NK-92 (cell line): ENCODE measurements around the gene KDELR3.

ENCODE experiments used
- DNase-seq: peaks from one replicate; lab custom pipeline; 2025; ENCODE audit not compliant: unreplicated experiment; lab: John Stamatoyannopoulos, UW

Gene KDELR3

DNA sequence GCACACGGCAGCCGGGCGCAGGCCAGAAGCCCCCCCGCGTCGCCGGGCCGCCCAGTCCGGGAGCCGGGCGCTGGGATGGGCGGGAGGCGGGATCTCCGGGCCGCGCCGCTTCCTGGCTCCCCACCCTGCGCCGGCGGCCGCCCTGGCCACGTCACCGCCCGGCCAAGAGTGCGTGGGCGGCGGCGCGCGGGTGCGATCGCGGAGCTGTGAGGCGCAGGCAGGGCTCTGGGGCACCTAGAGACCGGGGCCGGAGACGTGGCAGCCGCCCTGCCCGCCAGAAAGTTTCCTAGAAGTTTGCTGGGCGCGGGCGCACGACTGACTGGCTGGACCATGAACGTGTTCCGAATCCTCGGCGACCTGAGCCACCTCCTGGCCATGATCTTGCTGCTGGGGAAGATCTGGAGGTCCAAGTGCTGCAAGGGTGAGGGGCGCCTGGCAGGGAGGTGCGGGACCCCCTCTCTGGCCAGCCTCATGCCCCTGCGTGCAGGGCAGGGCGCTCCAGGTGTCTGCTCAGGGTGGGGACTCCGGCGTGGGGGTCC, at the start of gene KDELR3:
TSS of gene KDELR3 (plus strand) at position 193 of the 539 bp plus-strand sequence. CDS start at position 331, 138 bp downstream.
- no peak for DNase-seq

DNA sequence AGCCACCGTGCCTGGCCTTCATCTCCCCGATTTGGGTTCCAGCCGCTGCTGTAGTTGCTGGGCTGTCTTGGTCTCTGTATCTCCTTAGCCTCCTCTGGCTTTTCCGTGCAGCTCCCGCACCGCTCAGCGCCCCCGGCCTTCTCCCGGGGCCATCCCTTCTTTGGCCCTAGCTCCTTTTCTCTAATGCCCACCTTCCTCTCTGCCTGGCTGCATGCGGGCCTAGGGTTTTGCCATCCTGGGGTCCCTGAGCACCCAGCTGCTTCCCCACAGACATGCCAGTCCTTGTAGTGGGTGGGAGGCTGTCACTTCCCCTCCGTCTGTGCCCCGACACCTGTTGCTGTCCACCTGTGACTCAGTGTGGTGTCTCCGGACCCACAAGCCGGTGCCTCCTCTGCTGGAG, 49.3 kb upstream of the KDELR3 start:
- DNase-seq, result no peak

DNA sequence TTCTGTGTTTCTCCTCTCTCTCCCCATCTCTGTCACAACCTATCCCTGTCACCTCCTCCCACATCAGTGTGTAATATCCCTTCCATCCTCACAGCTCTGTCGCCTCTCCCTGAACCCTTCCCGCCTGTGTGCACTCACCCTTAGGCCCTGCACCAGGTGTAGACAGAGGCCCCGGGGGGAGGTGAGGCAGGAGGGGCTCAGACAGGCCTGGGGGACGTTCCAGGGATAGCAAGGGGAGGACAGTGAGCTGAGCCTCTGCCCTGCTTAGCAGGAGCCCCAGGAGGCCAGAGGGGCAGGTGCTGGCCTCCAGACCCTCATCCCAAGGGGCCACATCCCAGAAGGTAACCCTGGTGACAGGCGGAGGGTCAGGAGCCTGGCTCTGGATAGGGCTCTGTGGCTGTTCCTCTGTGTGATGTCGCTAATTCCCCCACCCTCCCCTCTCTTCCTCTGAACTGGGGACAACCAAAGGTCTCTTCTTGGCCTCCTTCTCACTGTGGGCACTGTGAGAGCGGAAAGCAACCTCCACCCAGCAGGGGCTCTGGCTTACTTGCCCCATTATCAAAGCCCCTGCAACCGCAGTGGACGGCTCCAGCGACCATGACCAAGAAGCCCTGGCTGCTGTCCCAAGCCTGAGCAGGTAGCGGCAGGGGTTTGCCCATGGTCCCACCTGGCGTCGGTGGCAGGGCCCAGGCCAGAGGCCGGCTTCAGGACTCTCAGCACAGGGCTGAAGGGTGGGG, 48.6 kb upstream of the KDELR3 start:
- no peak for DNase-seq

GRCh38 chr22:38419858-38420160, 48.1 kb upstream of the KDELR3 start:
- DNase-seq, result no peak

DNA sequence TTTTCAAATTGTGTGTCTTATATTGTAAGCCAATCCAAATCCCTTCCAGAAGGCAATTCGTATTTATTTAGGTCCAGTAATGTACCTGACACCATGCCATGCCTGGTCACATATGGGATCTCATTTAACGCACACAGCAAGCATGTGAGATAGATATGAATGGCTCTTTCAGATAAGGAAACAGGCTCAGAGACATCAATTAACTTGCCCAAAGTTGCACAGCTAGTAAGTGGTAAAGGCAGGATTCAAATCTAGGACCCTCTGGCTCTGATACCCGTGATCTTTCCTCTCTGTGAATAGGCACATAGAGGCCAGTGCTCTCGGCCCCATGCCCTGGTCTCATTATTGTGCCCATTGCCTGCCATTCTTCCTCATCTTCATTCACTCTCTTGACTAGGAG, 47.2 kb upstream of the KDELR3 start:
- no peak for DNase-seq

DNA sequence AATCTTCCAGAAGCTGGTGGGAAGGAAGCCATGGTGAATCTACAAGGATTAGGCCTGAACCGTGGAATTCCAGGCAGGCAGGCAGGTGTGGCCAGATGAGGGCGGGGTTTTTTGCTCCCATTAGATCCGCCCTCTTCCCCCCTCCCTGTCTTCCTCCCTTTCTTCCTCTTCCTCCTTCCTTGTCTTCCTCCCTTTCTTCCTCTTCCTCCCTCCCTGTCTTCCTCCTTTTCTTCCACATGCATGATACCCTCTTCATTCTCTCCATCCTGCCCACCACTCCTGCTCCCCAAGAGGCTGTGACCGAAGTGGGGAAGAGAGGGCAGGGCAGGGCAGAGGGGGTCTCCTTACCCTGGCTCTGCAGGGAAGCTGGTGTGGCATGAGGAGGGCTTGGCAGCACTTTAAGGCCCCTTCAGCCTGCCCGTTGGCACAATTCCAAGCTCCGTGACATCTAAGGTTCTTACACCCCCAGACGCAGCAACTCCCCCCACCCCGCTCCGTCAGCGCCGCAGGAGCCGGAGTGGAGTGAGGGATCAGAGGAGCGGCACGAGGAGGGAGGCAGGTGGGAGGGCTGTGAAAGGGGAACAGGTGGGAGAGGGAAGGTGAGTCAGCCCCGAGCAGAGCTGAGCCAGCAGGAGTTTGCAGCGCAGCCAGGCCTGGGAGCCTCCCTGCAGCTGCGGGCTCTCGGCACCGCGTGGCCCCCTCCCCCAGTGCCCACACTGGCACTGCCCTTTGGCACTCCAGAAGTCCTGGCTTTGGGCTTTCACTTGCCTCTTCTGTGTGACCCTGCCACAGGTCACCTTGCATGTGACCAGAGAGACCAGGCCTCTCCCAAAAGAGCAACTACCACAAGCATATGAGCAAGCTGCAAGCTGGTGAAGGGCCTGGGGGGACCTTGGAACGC, 45.0 kb upstream of the KDELR3 start:
- no peak for DNase-seq

DNA sequence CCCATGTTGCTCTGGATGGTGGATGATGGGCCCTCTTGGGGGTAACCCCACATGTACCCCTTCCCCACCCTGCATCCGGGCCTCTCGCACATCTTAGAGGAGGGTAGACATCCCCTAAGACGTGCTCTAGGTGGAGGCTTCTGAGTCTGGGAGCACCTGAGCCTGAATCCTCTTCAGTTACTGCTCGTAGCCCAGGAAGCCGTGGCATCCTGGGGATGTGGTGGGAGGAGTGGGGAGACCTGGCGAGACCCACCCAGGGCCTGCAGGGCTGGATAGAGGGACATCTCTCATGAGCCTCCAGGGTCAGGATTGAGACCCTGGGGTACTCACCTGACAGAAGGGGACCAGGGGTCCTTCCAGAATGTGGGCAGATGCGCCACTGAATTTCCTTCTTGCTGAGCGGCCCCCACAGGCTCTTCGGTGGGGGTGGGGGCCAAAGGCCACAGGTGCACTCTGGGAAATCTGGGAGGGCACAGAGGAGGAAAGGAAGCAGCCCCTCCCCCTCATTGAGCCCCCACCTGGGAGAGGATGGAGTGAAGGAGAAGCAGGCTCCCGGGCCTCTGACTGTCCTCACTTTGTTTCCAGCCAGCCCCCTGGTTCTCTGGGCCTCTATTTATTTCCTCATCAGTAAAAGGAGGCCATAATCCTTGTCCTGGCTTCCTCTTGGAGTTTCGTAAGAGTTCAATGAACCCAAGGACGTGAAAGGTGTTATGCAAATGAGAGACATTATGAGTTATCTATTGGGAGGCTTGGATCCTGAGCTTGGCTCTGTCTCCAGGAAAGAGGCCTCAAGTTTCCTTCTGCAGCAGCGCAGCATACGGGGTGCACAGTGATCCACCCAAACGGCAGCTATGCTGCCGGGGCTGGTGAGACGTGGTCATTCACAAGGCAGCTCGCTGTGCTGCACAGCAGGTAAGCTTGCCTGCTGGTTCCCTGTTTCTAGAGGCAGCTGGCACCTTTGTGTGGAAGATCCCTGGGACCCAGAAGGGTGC, 44.1 kb upstream of the KDELR3 start:
- no peak for DNase-seq

GRCh38 chr22:38424525-38425080, 43.3 kb upstream of the KDELR3 start:
- DNase-seq, result no peak

GRCh38 chr22:38426628-38427027, 41.3 kb upstream of the KDELR3 start:
- no peak for DNase-seq

DNA sequence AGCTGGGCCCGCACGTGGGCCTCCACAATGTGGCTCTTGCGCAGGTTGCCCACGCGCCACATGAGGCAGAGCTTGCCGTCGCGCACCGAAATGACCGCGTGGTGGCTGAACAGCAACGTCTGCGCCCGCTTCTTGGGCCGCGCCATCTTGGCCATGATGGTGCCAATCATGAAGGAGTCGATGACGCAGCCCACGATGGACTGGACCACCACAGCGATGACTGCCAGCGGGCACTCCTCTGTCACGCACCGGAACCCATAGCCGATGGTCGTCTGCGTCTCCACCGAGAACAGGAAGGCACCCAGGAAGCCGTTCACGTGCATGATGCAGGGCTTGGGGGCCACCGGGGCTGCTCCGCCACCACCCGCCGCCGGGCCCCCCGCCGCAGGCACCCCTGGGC, 40.4 kb upstream of the KDELR3 start:
- no peak for DNase-seq

DNA sequence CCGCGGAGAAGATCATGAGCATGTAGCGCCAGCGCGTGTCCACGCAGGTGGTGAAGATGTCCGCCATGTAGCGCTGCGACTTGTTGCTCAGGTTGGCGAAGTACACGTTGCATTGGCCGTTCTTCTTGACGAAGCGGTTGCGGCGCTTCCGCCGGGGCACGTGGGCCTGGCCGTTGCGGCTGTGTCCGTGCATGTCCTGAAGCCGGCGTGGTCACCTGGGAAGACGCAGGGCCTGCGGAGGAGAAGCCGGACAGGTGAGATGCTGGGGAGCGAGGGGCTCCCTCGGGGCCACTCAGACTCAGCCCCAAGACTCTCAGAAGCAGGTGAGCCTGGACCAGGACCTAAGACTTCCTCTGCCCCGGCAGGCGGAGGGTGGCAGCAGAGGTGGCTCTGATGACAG, 40.0 kb upstream of the KDELR3 start:
- DNase-seq, result no peak

DNA sequence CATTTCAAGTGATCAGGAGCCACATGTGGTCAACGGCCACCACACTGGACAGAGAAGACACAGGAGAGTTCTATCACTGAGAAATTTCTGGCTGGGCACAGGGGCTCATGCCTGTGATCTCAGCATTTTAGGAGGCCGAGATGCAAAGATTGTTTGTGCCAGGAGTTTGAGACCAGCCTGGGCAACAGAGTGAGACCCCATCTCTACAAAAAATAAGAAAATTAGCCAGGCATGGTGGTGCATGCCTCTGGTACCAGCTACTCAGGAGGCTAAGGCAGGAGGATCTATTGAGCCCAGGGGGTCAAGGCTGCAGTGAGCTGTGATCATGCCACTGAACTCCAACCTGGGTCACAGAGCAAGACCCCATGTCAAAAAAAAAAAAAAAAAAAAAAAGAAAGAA, 39.2 kb upstream of the KDELR3 start:
- DNase-seq, result no peak

GRCh38 chr22:38429499-38430068, 38.3 kb upstream of the KDELR3 start:
- no peak for DNase-seq

DNA sequence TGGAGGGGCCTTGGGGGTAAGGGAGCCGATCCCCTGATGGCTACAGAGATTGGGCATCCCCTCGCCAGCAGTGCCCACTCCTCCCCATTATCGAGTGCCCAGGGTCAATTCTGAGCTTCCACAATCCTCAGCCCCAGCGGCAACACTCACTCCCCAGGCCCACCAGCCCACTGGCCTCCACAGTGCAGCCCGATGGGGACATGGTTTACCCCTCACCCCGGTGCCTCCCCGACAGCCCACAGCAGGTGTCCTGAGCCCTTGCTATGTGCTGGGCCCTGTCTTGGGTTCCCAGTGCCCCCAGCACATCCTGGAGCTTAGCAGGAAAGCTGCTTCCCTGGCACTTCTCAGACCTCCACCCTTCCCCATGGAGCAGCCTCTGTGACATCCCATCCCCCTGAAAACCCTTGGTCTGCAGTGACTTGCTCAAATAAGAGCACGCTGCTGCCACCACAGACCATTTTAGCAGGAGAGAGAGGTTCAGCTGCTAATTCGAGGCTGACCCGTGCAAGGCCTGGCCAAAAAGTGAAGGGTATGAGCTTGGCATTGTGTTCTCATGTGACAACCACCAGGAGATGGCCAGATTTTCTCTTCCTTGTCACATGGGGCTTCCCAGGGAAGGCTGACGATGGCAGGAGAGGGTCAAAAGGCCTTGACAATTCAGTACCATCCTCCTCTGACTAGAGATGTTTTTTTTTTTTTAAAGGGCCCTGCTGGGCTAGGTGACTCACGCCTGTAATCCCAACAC, 36.5 kb upstream of the KDELR3 start:
- no peak for DNase-seq

- DNase-seq, result no peak
These were observed 35.6 kb upstream of the KDELR3 start for GRCh38 chr22:38432264-38432663.

DNA sequence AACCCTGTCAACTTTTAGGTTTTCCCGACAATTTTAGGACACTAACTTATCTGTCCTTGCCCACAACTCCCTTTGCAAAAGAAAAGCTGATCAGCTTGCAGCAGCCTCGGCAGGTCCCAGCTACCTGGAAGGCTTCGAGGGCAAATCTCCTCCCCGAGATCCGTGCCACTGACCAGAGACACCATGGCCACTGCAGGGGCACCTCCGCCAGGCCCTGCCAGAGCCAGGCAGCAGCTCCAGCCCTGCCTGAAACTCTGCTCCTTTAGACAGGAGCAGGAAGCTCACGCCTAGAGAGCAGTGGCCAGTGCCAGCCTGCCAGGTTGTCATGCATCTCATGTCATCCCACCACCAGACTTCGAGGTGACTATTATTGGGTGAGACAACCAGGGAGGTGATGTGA, 34.0 kb upstream of the KDELR3 start:
- DNase-seq, result no peak

- DNase-seq, result no peak
These were observed 32.9 kb upstream of the KDELR3 start for GRCh38 chr22:38435010-38435409.

GRCh38 chr22:38435965-38436364, 31.9 kb upstream of the KDELR3 start:
- DNase-seq, result no peak

GRCh38 chr22:38436629-38437395, 31.1 kb upstream of the KDELR3 start:
- no peak for DNase-seq
